ENCODE data around the gene AADACL2. TPM values are rescaled to one million over a fixed set of nuclear protein-coding genes. Genes with fewer than 3 reads are reported as not detected.

AADACL2 gene
- total RNA-seq, 1 donor from 2014 or later, result not detected

Other genes with a start within 250 kb of the AADACL2 start
- gene AADAC, start 80.2 kb downstream of the AADACL2 start, total RNA-seq, result not detected
- gene SUCNR1, start 139.7 kb downstream of the AADACL2 start, total RNA-seq, result 1.2 TPM